GM18520 (cell line): ENCODE data around the gene NCMAP.

Experiments
- ATAC-seq: cut with Tn5 transposase; IDR thresholded peaks from one replicate; pipeline ENCODE4 v1.9.1; 2021; ENCODE audit not compliant: unreplicated experiment

NCMAP gene

DNA sequence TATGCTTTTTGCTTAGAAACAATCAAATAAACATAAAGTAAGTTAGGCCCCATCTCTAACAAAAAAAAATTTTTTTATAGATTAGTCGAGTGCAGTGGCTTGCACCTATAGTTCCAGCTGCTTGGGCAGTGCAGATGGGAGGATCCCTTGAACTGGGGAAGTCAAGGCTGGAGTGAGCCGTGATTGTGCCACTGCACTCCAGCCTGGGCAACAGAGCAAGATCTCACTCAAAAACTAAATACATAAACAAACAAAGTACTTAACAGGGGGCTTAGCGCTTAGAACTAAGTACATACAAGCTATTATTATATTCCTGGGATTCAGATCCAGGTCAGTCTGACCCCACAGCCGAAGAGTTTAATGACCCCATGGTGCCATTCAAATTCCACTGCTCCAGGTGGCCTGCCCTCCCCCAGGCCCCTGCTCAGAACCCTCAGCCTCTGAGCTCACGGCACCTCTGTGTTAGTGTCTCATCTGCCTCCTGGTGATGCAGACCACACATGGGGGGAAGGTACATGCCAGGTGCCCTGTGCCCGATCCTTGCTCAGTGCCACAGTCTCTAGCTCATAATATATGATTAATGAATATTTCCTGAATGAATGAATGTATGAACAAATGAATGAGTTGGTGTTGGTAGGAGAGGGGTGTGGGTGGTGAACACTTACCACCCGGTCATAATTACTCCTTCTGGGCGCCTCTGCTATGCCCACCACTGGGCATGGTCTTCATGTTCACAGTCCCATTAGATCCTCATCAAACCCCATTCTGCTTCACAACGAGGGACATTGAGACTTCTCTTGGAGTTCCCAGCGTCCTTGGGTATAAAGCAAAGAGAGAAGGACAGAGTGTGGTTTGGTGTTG lies 14.6 kb downstream of the NCMAP start:
- no peak for ATAC-seq

DNA sequence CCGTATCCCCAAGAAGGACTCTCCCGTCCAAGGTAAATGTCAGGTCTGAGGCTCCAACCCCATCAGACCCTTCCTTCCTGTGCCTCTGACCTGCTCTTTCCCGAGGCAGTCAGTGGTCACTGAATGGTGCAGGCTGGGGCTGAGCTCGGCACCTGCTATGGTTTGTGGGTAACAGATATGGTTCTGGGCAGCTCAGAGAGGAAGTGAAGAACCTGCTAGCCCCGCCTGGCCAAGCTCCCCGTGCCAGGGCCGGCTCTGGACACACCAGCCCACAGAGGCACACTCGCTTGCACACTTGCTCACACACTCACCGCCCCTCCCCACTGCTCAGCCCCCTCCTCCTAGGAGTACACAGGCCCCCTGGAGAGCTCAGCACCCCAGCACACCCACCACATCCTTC lies 16.4 kb downstream of the NCMAP start:
- ATAC-seq: no peak

DNA sequence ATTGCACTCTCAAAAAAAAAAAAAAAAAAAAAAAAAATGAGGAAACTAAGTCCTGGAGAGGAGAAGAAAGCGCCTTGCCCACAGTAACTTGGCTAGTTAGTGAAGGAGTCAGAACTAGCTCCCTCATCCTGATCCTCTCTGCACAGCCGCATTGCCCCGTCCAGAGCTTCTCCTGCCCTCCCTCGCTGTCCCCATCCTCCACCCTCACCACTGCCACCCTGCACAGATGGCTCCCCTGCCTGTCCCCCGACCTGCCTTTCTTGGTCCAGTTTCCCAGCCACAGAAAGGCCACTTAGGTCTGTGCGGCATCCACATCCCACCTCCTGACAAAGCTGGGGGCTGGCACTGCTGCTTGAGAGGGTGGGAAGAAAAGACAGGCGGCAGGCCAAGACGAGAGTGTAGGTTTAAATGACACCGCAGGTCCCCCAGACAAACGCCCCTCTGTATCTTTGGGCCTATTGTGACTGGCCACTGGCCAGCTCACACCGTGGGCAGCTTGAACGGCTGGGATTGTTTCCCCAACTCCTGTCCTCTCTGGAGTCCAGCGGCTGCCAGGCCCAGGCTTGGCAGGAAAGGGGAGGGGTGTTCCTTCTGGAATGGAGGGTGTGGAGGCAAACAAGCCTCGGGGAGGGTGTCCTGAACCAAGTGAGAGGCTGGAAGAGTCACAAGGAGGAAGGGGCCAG lies 20.2 kb downstream of the NCMAP start:
- no peak for ATAC-seq

DNA sequence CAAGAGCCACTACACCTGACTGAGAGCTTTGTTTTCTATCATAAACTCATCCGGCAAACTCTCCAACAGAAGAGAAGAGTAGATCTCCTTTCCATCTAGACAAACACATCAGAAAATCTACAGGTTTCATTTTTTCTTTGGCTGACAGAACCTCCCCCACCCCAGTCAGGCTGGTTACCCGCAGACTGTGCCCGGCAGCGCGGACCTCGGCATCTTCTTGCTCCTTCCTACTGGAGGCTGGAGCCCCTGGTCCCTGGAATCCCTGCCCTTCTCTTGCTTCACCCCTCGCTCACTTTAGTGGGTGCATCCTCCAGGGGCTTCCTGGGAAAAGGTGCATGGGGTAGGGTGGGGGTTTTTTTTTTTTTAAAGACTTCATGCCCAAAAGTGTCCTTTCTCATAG lies 23.0 kb downstream of the NCMAP start:
- ATAC-seq: no peak

DNA sequence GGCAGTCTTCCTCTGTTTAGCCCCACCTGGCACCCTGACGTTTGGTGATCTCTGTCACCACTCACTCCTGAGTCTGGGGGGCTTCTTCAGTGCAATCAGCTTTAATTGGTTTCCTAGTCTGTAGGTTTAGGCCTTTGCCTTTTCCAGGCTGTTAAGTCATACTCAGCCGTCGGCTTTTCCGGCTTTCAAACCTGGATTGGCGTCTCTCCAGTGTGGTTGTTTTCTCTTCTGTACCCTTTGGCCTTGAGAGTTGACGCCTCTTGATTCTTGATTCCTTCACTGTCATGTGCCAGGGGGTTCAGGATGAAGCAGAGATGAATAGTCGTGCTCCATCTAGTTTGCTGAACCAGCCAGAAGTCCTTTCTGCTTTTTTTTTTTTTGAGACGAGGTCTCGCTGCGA lies 24.9 kb downstream of the NCMAP start:
- ATAC-seq: no peak

DNA sequence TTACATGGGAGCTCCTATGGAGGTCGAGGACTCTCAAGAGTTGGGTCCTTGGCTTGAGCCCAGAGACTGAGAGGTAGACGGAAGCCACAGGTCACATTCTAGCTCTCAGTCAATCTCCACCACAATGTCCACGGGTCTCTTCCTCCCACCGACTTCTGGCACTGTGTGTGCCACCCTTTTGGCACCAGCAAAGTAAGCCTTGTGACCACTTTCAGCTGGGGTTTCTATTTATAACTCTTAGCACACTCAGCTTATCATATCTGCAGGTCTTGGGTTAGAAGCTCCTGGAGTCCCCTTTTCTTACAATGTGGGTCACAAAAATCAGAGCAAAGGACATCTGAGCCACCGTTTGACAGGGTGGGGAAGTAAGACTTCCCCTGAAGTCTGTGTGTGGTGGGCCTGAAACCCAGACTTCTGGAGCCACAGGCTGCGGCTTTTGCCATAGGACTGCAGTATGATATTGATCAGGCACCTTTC lies 28.3 kb downstream of the NCMAP start:
- no peak for ATAC-seq

DNA sequence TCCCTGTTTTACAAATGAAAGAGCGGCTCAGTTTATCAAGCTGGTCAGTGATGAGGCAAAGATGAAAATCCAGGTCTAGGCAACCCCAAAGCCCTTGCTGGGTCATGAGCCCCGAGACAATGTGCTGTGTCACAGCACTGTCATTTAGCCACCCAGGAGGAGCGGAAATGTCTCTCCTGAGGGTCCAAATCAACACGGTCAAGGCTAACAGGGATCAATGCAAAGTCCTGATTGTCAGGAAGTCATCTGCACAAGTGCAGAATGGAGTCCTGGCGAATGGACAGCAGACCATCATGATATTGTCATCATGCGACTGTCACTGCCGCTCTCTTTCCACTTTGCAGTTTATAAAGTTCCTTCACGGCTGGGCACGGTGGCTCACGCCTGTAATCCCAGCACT lies 30.2 kb downstream of the NCMAP start:
- no peak for ATAC-seq

DNA sequence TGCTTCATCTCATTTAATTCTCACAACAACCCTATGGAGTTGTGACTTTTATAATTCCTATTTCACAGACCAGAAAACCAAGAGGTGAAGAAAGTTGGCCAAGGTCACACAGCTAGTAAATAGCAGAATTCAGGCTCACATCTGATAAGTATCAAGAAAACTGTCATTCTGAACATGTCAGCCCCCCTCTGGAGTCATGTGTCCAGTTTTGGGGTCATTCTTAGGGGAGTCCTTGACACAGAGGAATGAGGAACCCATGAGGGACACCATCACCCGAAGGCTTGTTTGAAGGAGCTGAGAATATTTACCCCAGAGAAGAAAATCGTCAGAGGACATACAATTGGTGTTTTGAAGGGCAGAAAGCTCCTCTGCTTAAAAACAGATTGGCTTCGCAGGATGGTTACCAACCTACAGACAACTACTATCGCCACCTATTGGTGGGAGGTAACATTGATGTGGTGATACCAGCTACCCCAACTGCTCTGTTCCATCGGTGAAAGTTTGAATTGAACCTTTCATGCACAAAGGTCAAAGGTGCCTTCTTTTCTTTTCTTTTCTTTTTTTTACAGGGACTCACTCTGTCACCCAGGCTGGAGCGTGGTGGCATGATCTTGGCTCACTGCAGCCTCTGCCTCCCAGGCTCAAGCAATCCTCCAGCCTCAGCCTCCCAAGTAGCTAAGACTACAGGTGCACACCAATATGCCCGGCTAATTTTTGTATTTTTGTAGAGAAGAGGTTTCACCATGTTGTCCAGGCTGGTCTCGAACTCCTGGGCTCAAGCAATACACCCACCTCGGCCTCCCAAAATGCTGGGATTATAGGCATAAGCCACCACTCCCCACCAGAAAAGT lies 31.3 kb downstream of the NCMAP start:
- no peak for ATAC-seq

DNA sequence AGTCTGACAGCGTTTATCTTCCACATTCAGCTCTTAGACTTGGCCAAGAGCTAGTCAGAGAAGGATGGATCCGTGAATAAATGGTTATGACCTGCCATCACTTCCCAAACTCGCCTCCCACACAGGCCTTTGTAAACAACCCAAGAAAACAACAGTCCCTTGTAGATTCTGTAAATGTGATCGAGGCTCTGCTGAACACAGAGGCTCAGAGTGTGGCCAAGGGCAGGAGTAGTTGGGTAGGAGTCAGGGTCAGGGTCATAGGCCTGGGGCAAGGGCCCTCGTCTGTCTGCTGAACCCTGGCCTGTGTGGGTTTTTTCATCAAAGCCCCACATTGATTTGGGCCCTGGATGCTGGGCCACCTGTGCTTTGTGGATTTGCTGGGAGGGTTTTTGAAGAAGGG lies 32.7 kb downstream of the NCMAP start:
- no peak for ATAC-seq

DNA sequence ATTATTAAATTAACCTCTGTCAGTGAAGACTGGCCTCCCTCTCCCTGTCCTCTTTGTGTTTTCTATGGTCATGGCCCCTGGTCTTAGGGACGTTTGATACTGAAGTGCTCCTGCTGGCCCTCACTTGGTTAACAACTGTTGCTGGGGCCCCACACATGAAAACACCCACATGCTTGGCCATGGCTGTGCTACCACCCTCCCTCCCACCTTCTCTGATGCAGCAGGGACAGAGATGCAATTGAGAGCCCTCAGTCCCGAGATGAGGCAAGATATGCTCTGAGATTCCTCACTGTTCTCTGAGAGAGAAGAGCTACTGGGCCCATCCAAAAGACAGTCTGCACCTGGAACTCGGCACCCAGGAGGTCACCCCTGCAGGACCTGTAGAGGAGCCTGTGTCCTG lies 33.3 kb downstream of the NCMAP start:
- no peak for ATAC-seq

DNA sequence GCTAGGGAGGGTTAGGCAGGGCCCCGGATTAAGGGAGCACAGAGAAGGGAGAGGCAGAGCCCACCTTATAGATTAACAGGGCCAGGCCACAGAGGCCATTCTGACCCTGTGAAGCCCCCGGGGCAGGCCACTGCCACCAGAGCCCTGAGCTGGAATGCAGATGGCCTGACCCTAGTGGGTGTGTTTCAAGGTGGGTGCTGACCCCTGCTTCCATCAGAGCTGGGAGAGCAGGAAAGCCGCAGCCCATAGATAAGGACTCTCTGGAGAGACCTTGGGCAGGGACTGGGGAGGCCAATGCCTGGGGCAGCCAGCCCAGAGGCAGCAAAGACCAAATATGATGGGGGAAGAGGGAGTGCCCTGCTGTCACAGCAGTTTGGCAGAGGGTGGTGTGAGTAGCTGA lies 35.9 kb downstream of the NCMAP start:
- no peak for ATAC-seq

DNA sequence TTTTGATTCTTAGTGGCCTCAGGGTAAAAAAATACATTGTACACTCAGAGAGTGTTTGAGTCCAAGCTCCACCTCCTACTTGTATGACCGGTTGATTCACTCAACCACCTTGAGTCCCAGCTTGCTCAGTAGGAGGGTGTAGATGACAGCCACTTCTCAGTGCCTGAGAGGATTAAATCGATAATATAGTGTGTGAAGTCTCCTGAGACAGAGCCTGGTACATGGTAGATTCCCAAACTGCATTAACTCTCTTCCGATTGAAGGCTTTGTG lies 38.4 kb downstream of the NCMAP start:
- no peak for ATAC-seq

DNA sequence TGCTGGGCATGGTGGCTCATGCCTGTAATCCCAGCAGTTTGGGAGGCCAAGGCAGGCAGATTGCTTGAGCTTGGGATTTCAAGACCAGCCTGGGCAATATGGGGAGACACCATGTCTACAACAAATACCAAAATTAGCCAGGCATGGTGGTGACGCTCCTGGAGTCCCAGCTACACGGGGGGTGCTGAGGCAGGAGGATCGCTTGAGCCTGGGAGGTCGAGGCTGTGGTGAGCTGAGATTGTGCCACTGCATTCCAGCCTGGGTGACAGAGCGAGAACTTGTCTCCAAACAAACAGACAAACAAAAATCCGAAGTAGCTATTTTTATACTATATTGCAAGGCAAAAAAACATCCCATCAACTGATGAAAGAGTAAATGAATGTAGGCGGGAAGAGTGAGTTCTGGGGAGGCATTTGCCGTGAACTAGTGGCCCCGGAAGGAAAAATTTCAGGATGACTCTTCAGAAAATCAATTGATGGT lies 40.6 kb downstream of the NCMAP start:
- no peak for ATAC-seq

DNA sequence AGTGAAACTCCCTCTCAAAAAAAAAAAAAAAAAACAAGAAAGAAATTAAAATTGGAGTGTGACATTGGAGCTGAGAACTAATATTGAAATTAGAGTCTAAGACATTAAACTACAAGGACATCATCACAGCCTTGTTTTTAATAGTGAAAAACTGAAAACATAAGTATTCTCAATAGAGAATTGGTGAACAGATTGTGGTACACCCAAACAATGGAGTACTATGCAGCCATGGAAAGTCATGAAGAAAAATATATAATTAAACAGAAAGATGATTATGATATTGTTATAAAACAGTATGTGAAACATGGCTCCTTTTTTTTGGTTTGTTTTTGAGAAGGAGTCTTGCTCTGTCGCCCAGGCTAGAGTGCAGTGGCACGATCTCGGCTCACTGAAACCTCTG lies 43.4 kb downstream of the NCMAP start:
- no peak for ATAC-seq

DNA sequence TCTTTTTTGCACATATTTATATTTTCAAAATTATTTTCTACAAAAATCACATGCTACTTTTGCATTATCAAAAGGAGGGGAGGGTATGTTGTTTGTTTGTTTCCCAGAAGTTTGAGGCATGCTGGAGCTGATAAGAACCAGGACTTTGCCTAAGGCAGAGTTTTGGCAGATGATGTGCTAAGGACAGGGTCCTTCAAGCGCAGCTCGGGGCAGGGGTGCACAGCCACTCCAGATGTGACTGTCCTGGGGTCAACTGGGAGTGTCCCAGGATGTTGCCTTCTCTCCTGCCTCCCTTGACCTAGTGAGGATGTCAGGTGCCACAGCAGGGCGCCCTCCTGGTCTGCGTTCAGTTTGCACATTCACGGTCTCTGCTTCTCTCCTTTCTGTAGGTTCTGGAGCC lies 44.7 kb downstream of the NCMAP start:
- no peak for ATAC-seq

DNA sequence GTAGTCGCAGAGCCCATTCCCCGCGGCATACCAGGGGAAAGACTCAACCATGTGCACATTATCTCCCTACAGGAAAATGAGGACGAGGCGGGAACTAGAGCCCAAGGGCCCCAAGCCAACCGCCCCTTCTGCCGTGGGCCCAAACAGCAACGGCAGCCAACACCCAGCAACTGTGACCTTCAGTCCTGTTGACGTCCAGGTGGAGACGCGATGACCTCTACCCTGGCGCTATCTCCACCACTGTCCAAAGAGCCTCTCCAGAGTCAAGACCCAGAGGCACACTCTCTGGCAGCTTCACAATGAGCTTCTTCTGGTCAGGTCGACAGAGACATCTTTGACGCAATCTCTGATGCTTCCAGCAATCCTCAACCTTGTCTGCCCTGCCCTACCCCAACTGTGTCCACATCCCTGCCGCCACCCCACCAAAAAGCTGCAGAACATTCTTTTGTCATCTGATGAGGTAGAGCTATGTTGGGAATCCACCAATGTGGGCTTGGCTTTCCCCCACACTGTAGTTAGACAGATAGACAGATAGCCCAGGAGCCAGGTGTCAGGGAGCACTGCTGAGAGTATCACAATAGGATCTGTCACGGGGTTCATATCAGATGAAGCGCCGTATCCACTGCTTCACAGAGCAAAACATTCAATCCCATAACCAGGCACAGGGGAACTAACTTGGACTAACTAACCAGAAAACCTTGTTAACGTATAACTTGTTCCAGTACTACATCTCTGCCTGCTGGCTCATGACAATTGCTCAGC lies 49.8 kb downstream of the NCMAP start:
- no peak for ATAC-seq

DNA sequence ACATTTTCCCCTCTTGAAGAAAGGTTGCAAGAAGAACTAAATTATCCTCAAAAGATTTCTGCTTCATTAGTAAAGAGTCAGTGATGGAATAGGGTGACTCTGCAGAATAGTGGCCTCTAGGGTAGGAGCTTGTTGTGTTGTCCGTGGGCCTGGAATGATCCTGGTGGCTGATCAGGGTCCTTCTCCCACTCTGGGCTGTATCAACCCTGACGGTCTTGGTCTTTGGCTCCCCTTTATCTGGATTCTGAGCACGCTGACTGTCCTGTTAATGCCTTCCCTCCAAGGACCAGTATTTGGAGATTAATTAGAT lies 50.4 kb downstream of the NCMAP start:
- no peak for ATAC-seq

DNA sequence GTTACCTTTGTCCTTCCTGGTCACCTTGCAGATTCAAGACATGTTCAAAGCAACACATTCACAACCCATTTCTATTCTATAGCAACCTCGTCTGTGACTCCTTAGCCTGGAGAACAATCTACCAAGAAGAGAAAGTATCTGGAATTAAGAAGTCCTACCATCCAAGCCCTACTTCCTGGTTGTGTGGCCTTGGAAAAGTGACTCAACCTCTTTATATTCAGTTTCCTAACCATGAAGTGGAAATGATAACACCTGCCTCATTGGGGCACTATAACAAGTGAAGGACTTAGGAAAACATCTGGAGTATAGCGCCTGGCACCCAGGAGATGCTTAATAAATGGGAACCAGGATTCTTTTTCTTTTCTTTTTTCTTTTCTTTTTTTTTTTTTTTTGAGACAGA lies 50.7 kb downstream of the NCMAP start:
- ATAC-seq: no peak

DNA sequence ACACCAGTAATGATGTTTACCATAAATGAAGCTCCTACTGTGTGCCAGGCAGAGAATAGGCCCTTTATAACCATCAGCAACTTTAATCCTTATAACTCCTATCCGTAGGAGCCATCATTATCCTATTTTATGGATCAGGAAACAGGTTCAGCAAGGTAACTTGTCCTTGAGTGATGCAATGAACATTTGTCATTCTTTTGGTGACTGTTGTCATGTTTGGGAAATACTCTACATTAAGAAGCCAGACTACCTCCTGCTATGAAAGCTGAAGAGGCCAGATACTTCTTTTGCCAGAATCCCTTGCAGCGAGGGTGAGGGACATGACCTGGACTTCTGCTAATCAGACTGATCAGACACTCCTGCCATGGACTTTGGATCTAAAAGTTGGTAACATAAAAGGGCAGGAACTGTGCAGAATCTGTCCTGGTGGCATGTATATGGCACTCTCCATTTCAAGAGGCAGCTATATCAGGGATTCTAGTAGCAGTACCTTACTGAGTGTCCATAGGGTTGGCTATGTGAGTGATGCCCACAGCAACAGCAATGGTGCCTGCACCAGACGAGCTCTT lies 54.1 kb downstream of the NCMAP start:
- ATAC-seq: no peak

DNA sequence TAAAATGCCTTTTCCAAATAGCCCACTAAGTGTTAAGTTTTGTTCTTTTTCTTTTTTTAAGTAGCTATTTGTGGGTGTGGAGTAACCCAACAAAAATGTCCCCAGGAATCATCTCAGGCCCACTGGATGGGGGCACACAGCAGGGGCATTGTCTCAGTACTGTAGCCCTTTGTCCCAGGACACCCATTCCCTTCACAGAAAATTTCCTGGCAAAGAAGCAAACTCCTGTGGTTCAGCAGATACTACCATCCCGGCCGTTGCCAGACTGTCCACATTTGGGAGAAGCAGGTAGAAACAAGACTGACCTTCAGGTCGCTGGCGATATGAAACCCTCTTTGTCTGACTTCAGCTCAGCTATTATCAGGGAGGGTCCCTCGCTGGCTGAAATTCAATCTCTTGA lies 63.5 kb downstream of the NCMAP start:
- no peak for ATAC-seq

DNA sequence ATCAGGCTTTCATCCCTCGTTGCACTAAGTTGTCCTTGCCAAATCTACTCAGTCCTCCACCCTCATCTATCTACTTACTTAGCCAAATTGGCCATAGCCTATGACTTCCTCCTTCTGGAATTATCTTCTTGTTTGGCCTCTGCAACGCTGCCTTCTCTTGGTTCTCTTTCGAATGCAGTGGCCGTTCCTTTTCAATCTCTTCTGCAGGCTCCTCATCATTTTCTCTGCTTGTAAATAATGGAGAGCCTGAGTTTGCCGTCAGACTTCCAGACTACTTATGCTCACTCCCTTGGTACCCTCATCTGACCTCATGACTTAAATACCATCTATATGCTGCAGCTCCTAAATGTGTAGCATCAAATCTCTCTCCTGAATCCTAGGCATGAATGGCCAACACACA lies 64.8 kb downstream of the NCMAP start:
- no peak for ATAC-seq
